ENCODE data around the gene FBXO42. TPM values are rescaled to one million over a fixed set of nuclear protein-coding genes. Genes with fewer than 3 reads are reported as not detected.
A peak's percentile ranks its signal among the peaks of the same experiment; 100 is the strongest.
"Not testable (repeated sequence)": the region's sequence is repeated elsewhere in the genome, so short reads cannot be mapped to it uniquely, and the experiment has no call there.

The FBXO42 gene
- polyA plus RNA-seq, 1 experiment = 15.1 TPM

DNA sequence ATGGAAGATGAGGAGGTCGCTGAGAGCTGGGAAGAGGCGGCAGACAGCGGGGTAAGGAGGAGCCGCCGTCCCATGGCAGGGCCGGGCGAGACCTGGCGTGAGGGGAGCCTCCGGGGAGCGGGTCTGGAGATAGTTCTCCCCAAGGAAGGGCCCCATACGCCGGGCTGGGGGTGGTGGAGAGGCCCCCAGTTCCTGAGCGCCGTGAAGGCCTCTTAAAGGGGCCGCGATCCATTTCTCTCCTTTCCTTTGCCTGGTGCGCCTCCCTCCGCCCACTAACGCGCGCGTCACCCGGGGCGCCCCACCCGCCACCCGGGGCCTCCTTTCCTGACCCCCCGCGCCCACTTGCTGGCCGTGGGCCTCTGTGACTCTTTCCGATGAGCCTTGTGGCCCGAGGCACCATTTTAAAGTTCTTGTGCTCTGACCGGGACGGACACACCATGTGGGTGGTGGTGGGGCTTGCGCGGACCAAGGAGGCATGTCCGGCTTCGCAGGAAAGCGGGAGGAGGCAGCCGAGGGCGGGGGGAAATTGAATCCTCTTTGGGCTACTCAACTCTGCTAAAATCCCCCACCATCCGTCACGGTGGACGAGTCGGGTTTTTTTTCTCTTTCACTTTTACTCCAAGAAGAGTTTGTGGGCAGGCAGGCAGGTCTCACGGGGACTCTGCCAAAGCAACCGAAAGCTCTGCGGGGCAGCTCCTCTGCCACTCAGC is 15.1 kb upstream of the FBXO42 start:
- H3K4me3 ChIP-seq (ENCODE audit: low read depth, low read length) = peak overlapping the region; percentile 84
- peak; percentile 61 for DNase-seq (ENCODE audit: low read depth, low spot score)
- peak overlapping the region; percentile 97 for H3K27ac ChIP-seq (ENCODE audit: low read depth, low read length)
- ChIA-PET CTCF (interaction anchor here (0.6 to 1.5 kb wide), 3 partner anchors 15 to 73 kb away, joined by 3 to 4 read pairs (median 3); partner anchors contain the start of gene NECAP2), POLR2A (interaction anchor here (0.6 to 1.6 kb wide), 7 partner anchors 8 to 506 kb away, joined by 3 to 4 read pairs (median 3); partner anchors contain the start of gene FBXO42)
- TF ChIP-seq CTCF (IDR thresholded peaks at IDR 0.05; ENCODE audit: low read depth, low read length) = no peak
- no peaks in the 10 kb centered on the region for H3K9me3 ChIP-seq (ENCODE audit: control insufficient read depth, insufficient read depth, low read length)
- no peaks in the 10 kb centered on the region for H3K27me3 ChIP-seq (ENCODE audit: control insufficient read depth, insufficient read depth, low read length)

- no peaks in the 10 kb centered on the region for H3K9me3 ChIP-seq (ENCODE audit: control insufficient read depth, insufficient read depth, low read length)
- H3K27me3 ChIP-seq (ENCODE audit: control insufficient read depth, insufficient read depth, low read length) = no peaks in the 10 kb centered on the region
- peak; percentile 99 for DNase-seq (ENCODE audit: low read depth, low spot score)
- peak within 1 kb of the TSS; percentile 84 for H3K4me3 ChIP-seq (ENCODE audit: low read depth, low read length)
- POLR2A ChIA-PET = interaction anchor here (0.6 to 1.6 kb wide), 4 partner anchors 9 to 36 kb away, joined by 3 to 4 read pairs (median 3); no protein-coding TSS in a partner anchor
- H3K27ac ChIP-seq (ENCODE audit: low read depth, low read length) = peak within 1 kb of the TSS; percentile 97
- CTCF ChIA-PET = no interaction called here
- no peak for TF ChIP-seq CTCF (IDR thresholded peaks at IDR 0.05; ENCODE audit: low read depth, low read length)
Observed at GRCh38 chr1:16366722-16367257, 14.5 kb upstream of the FBXO42 start, which contains the start of gene SZRD1. TSS of gene SZRD1 (plus strand) at chr1:16367242. CDS start at chr1:16367258, 16 bp downstream.

- not testable (repeated sequence) for H3K27ac ChIP-seq (ENCODE audit: low read depth, low read length); H3K4me3 ChIP-seq (ENCODE audit: low read depth, low read length); H3K9me3 ChIP-seq (ENCODE audit: control insufficient read depth, insufficient read depth, low read length); DNase-seq (ENCODE audit: low read depth, low spot score); H3K27me3 ChIP-seq (ENCODE audit: control insufficient read depth, insufficient read depth, low read length)
- ChIA-PET CTCF (interaction anchor here (0.6 to 5.3 kb wide), 5 partner anchors 13 to 291 kb away, joined by 4 to 47 read pairs (median 17); partner anchors contain the start of genes FAM131C, FBXO42 and NECAP2), POLR2A (interaction anchor here (0.6 to 0.7 kb wide), 4 partner anchors 14 to 767 kb away, joined by 3 to 5 read pairs (median 3); no protein-coding TSS in a partner anchor)
Observed at GRCh38 chr1:16365146-16365498, 12.8 kb upstream of the FBXO42 start.

DNA sequence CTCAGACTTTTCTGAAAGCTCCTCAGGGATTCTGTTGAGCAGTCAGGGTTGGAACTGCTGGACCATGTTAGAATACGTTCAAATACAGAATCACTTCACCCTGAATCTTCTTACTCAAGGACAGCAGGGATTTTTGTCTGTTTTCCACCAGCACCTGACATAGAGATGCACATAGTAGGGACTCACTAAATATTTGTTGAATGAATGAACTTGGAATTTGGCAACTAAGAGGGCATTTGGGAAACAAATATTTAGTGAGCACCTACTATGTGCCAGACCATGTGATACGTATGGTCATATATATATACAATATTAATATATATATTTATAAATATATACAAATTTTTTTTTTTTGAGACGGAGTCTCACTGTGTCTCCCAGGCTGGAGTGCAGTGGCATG is 4.6 kb upstream of the FBXO42 start:
- CTCF ChIA-PET = no interaction called here

DNA sequence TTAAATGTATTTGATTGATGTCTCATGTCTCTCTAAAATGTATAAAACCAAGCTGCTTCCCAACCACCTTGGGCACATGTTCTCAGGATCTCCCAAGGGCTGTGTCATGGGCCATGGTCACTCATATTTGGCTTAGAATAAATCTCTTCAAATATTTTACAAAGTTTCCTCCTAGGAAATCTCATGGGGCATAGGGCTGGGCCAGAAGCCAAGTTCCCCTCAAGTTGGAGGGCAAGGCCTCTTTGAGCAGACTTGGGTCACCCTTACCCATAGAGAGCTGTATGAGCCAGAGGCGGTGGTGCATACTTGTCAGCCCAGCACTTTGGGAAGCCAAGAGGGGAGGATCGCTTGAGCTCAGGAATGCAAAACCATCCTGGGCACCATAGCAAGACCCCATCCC is 2.3 kb upstream of the FBXO42 start:
- TF ChIP-seq CTCF (IDR thresholded peaks at IDR 0.05; ENCODE audit: low read depth, low read length) = no peak
- Histone ChIP-seq H3K4me3 (ENCODE audit: low read depth, low read length) (no peak overlapping the region), H3K9me3 (ENCODE audit: control insufficient read depth, insufficient read depth, low read length) (no peaks in the 10 kb centered on the region), H3K27ac (ENCODE audit: low read depth, low read length) (no peak overlapping the region), H3K27me3 (ENCODE audit: control insufficient read depth, insufficient read depth, low read length) (no peaks in the 10 kb centered on the region)
- CTCF ChIA-PET = interaction anchor here (2.5 kb wide), 1 partner anchor 9 kb away, joined by 11 read pairs; no protein-coding TSS in a partner anchor
- no peak for DNase-seq (ENCODE audit: low read depth, low spot score)
- POLR2A ChIA-PET = no interaction called here

More for the DNA sequence above, 4.6 kb upstream of the FBXO42 start:
- POLR2A ChIA-PET = no interaction called here
- Histone ChIP-seq H3K27me3 (ENCODE audit: control insufficient read depth, insufficient read depth, low read length) (no peaks in the 10 kb centered on the region), H3K4me3 (ENCODE audit: low read depth, low read length) (no peak overlapping the region), H3K9me3 (ENCODE audit: control insufficient read depth, insufficient read depth, low read length) (no peaks in the 10 kb centered on the region), H3K27ac (ENCODE audit: low read depth, low read length) (no peak overlapping the region)
- TF ChIP-seq CTCF (IDR thresholded peaks at IDR 0.05; ENCODE audit: low read depth, low read length) = no peak
- no peak for DNase-seq (ENCODE audit: low read depth, low spot score)

All from AG04450 (cell line).